Psoas muscle (tissue), 8 donors: ENCODE data around the gene NAA11. TPM values are rescaled to one million over a fixed set of nuclear protein-coding genes. Genes with fewer than 3 reads are reported as not detected.

Experiments
- ATAC-seq, 4 donors: fragments of 200-7000 bp; cut with Tn5 transposase; one replicate each; pipeline ENCODE4 v1.9.1; 2020; ENCODE audit warnings: moderate library complexity in 3 of 4, mild to moderate bottlenecking in 2 of 4
- DNase-seq, 2 donors: peaks; one replicate each; pipeline ENCODE4 v3.0.0-alpha.2; 2020
- H3K27ac ChIP-seq: fragments of 200-600 bp; one replicate; pipeline ENCODE4 v1.8.0; 2022
- H3K27me3 ChIP-seq, 3 donors: fragments of 200-600 bp in 1 of 3; one replicate each; pipeline versions ENCODE4 v1.6.1 to v1.8.0; 2013 to 2022; ENCODE audit warnings: low read length in 2 of 3, mild to moderate bottlenecking in 2 of 3, moderate library complexity in 1 of 3; ENCODE audit not compliant: insufficient read depth in 3 of 3
- H3K36me3 ChIP-seq, 2 donors: fragments of 200-600 bp in 1 of 2; one replicate each; pipeline versions ENCODE4 v1.6.1 to v1.8.0; 2013 to 2022; ENCODE audit warnings: low read depth in 1 of 2, mild to moderate bottlenecking in 1 of 2, moderate library complexity in 1 of 2; ENCODE audit not compliant: insufficient read depth in 1 of 2
- H3K4me1 ChIP-seq: fragments of 200-600 bp; one replicate; pipeline ENCODE4 v1.8.0; 2022
- H3K4me3 ChIP-seq: fragments of 200-600 bp; one replicate; pipeline ENCODE4 v1.8.0; 2022; ENCODE audit warnings: mild to moderate bottlenecking
- H3K9me3 ChIP-seq: fragments of 200-600 bp; one replicate; pipeline ENCODE4 v1.8.0; 2022
- CTCF ChIP-seq: fragments of 200-600 bp; IDR thresholded peaks from one replicate; pipeline ENCODE4 v1.8.0; 2022; ENCODE audit warnings: antibody characterized with exemption
- WGBS, 3 donors: extraction: QIAGEN DNeasy Blood & Tissue Kit; methylation state at CpG; one replicate each; pipeline versions ENCODE4 v1.1.6 to v1.1.7; 2013; 5-methylcytosine and 5-hydroxymethylcytosine counted together
- intact Hi-C, 2 donors: fragments of 100-400 bp; cut with DNase I; formaldehyde crosslinking; loops; one replicate each; pipeline versions ENCODE4 v1.11.0 to v1.14.2; 2022
- polyA plus RNA-seq, 3 donors: library from polyadenylated mRNA; stranded (reverse); fragments of 200-250 nt; gene quantifications; one replicate each; pipeline ENCODE4 v1.2.3, GENCODE V29; 2013
- total RNA-seq, 4 donors: library from RNA; stranded (reverse); fragmentation: NEBNext Ultra II Directional in 2 of 4; extraction: Animal tissue kit (Norgen Biotek cat#: 25700) in 2 of 4; gene quantifications; one replicate each; pipeline versions ENCODE4 v1.2.1 to v1.2.4, GENCODE V29; 2021 to 2023
- donor health status: healthy with polysubstance abuse.
- donor health status: DM: no; HTN: no; CAD: no; lungs with moderate emphysema.
- donor health status: Bipolar disorder and iron deficiency.
- donor health status: healthy.
- donor health status: DM: yes; HTN: yes; CAD: no.
- donor health status: DM: no; HTN: no; CAD: no.
- donor health status: DM: no; HTN: no; CAD: no.
- donor health status: DM: yes; HTN: yes; CAD: no.

Gene NAA11
- total and polyA plus RNA-seq, 7 donors = not detected

- Histone ChIP-seq H3K9me3 (no peaks in the 10 kb centered on the region), H3K4me1 (no peaks in the 10 kb centered on the region), H3K36me3 (no peaks in the 10 kb centered on the region), H3K4me3 (no peak overlapping the region), H3K27me3 (no peaks in the 10 kb centered on the region), H3K27ac (no peak overlapping the region)
- ATAC-seq (no peak), DNase-seq (no peak)
- intact Hi-C loops = no loop called here
- TF ChIP-seq CTCF = no peak
These were observed 8.2 kb downstream of the NAA11 start for GRCh38 chr4:79317711-79318110.

- DNase-seq (no peak), ATAC-seq (no peak)
- WGBS, 3 donors = 71 to 76% (median 76%) methylated on average over 2 of the region's 2 CpGs
- intact Hi-C loops = no loop called here
- H3K4me3 ChIP-seq = no peak overlapping the region
- TF ChIP-seq CTCF = no peak
- H3K9me3 ChIP-seq = no peaks in the 10 kb centered on the region
- H3K36me3 ChIP-seq = no peaks in the 10 kb centered on the region
- no peaks in the 10 kb centered on the region for H3K27me3 ChIP-seq
- H3K27ac ChIP-seq = no peak overlapping the region
- H3K4me1 ChIP-seq = no peaks in the 10 kb centered on the region
These were observed 10.0 kb downstream of the NAA11 start for GRCh38 chr4:79315891-79316290.

GRCh38 chr4:79311279-79311678 lies 14.6 kb downstream of the NAA11 start:
- no peak overlapping the region for H3K27ac ChIP-seq
- ATAC-seq (no peak), DNase-seq (no peak)
- WGBS, 3 donors = 95 to 100% (median 96%) methylated on average over 1 of the region's 1 CpG
- H3K4me3 ChIP-seq = no peak overlapping the region
- no peaks in the 10 kb centered on the region for H3K36me3 ChIP-seq
- TF ChIP-seq CTCF = no peak
- H3K27me3 ChIP-seq = no peaks in the 10 kb centered on the region
- no peaks in the 10 kb centered on the region for H3K4me1 ChIP-seq
- intact Hi-C loops = no loop called here
- no peaks in the 10 kb centered on the region for H3K9me3 ChIP-seq

- Histone ChIP-seq H3K36me3 (no peaks in the 10 kb centered on the region), H3K4me3 (no peak overlapping the region), H3K9me3 (no peaks in the 10 kb centered on the region), H3K27ac (no peak overlapping the region), H3K4me1 (no peaks in the 10 kb centered on the region), H3K27me3 (no peaks in the 10 kb centered on the region)
- WGBS, 3 donors = 86 to 92% (median 89%) methylated on average over 1 of the region's 1 CpG
- no peak for TF ChIP-seq CTCF
- intact Hi-C loops = no loop called here
- DNase-seq (no peak), ATAC-seq (no peak)
These were observed 16.9 kb downstream of the NAA11 start for GRCh38 chr4:79308971-79309370.

GRCh38 chr4:79308137-79308536 lies 17.7 kb downstream of the NAA11 start:
- H3K9me3 ChIP-seq = no peaks in the 10 kb centered on the region
- no peaks in the 10 kb centered on the region for H3K4me1 ChIP-seq
- H3K27ac ChIP-seq = no peak overlapping the region
- intact Hi-C loops = no loop called here
- H3K36me3 ChIP-seq = no peaks in the 10 kb centered on the region
- DNase-seq = no peak
- no peak for TF ChIP-seq CTCF
- no peak for ATAC-seq
- H3K4me3 ChIP-seq = no peak overlapping the region
- H3K27me3 ChIP-seq = no peaks in the 10 kb centered on the region
- WGBS, 3 donors = 86 to 93% (median 88%) methylated on average over 4 of the region's 4 CpGs
